Measurements from ENCODE around the gene ZNF438. TPM values are rescaled to one million over a fixed set of nuclear protein-coding genes. Genes with fewer than 3 reads are reported as not detected.
A peak's percentile ranks its signal among the peaks of the same experiment; 100 is the strongest.

Gene ZNF438
- total RNA-seq, 1 experiment from 2014 or later = 8.4 TPM

DNA sequence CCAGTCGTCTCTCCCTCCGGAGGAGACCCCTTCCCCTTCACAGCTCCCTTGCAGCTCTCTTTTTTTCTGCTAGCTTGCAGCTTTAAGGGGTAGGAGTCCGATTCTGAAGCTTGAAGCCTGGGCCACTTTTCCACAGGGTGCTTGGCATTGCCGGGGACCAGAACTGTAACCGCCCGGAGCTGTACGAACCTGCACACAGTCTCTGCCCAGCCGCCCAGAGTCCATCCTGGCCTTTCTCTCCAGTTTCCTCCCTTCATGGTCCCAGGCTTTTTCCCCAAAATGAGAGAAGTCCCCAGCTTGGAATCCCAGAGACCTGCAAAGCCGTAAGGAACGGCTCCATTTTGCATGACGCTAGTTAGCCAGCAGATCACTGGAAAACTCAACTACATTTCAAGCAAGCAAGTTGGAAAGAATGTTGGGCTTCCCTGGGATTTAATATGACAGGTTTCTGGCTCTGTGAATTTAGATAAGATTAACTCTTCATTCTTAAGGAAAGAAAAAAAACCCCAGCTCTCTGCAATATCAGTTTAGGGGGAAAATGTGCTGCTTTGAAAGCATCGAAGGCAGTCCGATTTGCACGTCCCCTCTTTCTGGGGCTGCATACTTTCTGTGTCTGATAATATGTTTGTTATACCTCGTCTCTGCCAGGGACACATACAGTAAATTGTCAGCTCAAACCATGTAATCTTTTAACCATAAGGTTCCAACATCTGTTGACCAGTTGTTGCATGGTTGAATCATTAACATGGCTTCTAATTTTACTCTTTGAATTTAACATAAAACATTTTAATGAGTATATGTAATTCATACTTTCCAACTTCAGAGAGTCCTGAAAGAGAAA, 212.1 kb downstream of the ZNF438 start:
- ChIA-PET POLR2A (no interaction called here), CTCF (interaction anchor here (0.6 kb wide), 1 partner anchor 363 kb away, joined by 4 read pairs; no protein-coding TSS in a partner anchor)
- DNase-seq (ENCODE audit: unreplicated experiment) = no peak
- no TSS peak for BruUV-seq (replicated peaks)
- H3K4me3 Mint-ChIP-seq (ENCODE audit: unreplicated experiment) = no peak overlapping the region
- intact Hi-C loops (cut with micrococcal nuclease) = no loop called here
- TF ChIP-seq, protein P1, sequence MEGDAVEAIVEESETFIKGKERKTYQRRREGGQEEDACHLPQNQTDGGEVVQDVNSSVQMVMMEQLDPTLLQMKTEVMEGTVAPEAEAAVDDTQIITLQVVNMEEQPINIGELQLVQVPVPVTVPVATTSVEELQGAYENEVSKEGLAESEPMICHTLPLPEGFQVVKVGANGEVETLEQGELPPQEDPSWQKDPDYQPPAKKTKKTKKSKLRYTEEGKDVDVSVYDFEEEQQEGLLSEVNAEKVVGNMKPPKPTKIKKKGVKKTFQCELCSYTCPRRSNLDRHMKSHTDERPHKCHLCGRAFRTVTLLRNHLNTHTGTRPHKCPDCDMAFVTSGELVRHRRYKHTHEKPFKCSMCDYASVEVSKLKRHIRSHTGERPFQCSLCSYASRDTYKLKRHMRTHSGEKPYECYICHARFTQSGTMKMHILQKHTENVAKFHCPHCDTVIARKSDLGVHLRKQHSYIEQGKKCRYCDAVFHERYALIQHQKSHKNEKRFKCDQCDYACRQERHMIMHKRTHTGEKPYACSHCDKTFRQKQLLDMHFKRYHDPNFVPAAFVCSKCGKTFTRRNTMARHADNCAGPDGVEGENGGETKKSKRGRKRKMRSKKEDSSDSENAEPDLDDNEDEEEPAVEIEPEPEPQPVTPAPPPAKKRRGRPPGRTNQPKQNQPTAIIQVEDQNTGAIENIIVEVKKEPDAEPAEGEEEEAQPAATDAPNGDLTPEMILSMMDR (IDR thresholded peaks at IDR 0.05; ENCODE audit: unreplicated experiment) = no peak
- H3K4me1 Mint-ChIP-seq (ENCODE audit: insufficient read depth, unreplicated experiment) = no peaks in the 10 kb centered on the region
- H3K27ac Mint-ChIP-seq (ENCODE audit: low read depth, unreplicated experiment) = no peak overlapping the region
- no peaks in the 10 kb centered on the region for H3K27me3 Mint-ChIP-seq (ENCODE audit: insufficient read depth, unreplicated experiment)
- no peaks in the 10 kb centered on the region for H3K36me3 Mint-ChIP-seq (ENCODE audit: insufficient read depth, unreplicated experiment)
- no peaks in the 10 kb centered on the region for H3K9me3 Mint-ChIP-seq (ENCODE audit: unreplicated experiment)

DNA sequence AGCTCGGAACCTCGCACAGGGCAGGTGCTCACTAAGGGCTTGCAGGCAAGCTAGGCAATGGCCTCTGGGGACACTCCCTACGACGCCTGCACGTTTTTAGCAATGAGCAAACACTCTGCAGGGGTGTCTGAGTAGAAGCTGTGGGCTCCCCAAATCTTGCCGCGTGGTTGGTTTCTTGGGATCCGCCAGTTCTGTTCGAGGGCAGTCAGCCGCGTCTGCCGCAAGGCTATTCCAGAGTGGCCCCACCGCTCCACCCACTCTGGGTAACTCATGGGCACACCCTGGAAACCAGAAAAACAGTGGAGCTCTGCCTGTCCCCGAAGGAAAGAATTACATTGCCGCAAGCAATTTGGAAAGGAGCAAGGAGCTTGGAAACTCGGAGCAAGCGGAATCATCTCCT, 212.8 kb downstream of the ZNF438 start:
- DNase-seq (ENCODE audit: unreplicated experiment) = no peak
- H3K36me3 Mint-ChIP-seq (ENCODE audit: insufficient read depth, unreplicated experiment) = no peaks in the 10 kb centered on the region
- H3K4me1 Mint-ChIP-seq (ENCODE audit: insufficient read depth, unreplicated experiment) = no peaks in the 10 kb centered on the region
- intact Hi-C loops (cut with micrococcal nuclease) = no loop called here
- H3K9me3 Mint-ChIP-seq (ENCODE audit: unreplicated experiment) = no peaks in the 10 kb centered on the region
- H3K27ac Mint-ChIP-seq (ENCODE audit: low read depth, unreplicated experiment) = no peak overlapping the region
- no peaks in the 10 kb centered on the region for H3K27me3 Mint-ChIP-seq (ENCODE audit: insufficient read depth, unreplicated experiment)
- no peak overlapping the region for H3K4me3 Mint-ChIP-seq (ENCODE audit: unreplicated experiment)
- TF ChIP-seq, protein P1 (IDR thresholded peaks at IDR 0.05; ENCODE audit: unreplicated experiment) = no peak
- ChIA-PET POLR2A (no interaction called here), CTCF (no interaction called here)
- no TSS peak for BruUV-seq (replicated peaks)

DNA sequence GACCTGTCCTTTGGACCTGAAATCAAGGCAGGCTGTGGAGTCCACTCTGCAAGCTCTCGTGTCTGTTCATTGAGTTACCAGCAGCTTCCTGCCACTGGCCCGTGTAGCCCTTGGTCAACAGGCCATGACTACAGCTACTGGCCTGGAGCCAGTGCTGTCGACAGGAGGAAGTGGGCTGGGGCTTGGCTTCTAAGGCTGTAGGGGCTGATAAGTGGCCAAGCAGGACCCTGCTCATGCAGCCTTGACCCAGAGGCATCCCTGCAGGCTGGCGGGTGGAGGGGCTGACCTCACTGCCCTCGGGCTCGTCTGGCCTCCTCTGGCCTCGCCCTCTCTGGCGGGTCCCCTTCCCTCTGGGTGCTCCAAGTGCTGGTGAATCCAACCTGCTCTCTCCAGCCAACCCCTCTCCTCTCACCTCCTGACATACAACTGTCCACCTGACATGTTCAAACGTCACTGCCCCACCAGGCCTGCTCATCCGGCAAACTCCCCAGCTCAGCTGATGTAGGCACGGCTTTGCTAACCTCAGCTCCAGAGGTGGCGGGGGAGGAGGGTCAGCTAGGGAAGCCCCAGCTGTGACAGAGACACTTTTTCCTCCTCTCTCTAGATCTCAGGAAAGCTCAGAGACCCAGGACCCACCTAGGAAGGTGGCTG, 213.5 kb downstream of the ZNF438 start:
- H3K27ac Mint-ChIP-seq (ENCODE audit: low read depth, unreplicated experiment) = no peak overlapping the region
- ChIA-PET CTCF (interaction anchor here (0.7 kb wide), 1 partner anchor 48 kb away, joined by 3 read pairs; no protein-coding TSS in a partner anchor), POLR2A (interaction anchor here (0.6 kb wide), 1 partner anchor 386 kb away, joined by 3 read pairs; no protein-coding TSS in a partner anchor)
- intact Hi-C loops (cut with micrococcal nuclease) = no loop called here
- peak; percentile 20 for DNase-seq (ENCODE audit: unreplicated experiment)
- no TSS peak for BruUV-seq (replicated peaks)
- no peaks in the 10 kb centered on the region for H3K36me3 Mint-ChIP-seq (ENCODE audit: insufficient read depth, unreplicated experiment)
- H3K27me3 Mint-ChIP-seq (ENCODE audit: insufficient read depth, unreplicated experiment) = no peaks in the 10 kb centered on the region
- TF ChIP-seq, protein P1 (IDR thresholded peaks at IDR 0.05; ENCODE audit: unreplicated experiment) = no peak
- no peak overlapping the region for H3K4me3 Mint-ChIP-seq (ENCODE audit: unreplicated experiment)
- no peaks in the 10 kb centered on the region for H3K9me3 Mint-ChIP-seq (ENCODE audit: unreplicated experiment)
- H3K4me1 Mint-ChIP-seq (ENCODE audit: insufficient read depth, unreplicated experiment) = no peaks in the 10 kb centered on the region

DNA sequence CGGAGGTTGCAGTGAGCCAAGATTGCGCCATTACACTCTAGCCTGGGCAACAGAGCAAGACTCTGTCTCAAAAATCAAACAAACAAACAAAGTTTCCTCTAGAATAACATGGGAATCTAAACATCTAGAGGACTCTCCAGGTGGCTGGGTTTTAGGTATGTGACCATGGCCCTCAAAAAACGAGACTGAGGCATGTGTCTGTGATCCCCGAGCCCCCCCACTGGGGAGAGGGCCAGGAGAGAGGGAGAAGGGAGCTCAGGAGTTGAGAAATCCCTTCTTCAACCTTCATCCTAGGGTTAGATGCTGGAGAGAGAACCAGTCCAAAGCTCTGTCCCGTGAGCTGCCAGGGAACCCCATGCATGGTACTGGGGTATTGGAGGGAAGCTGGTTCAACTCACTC, 214.1 kb downstream of the ZNF438 start:
- TF ChIP-seq, protein P1 (IDR thresholded peaks at IDR 0.05; ENCODE audit: unreplicated experiment) = no peak
- no peaks in the 10 kb centered on the region for H3K9me3 Mint-ChIP-seq (ENCODE audit: unreplicated experiment)
- intact Hi-C loops (cut with micrococcal nuclease) = no loop called here
- DNase-seq (ENCODE audit: unreplicated experiment) = no peak
- H3K27ac Mint-ChIP-seq (ENCODE audit: low read depth, unreplicated experiment) = no peak overlapping the region
- no peaks in the 10 kb centered on the region for H3K36me3 Mint-ChIP-seq (ENCODE audit: insufficient read depth, unreplicated experiment)
- ChIA-PET CTCF (interaction anchor here (0.7 kb wide), 2 partner anchors 47 to 1790 kb away, joined by 3 read pairs; no protein-coding TSS in a partner anchor), POLR2A (no interaction called here)
- no TSS peak for BruUV-seq (replicated peaks)
- no peaks in the 10 kb centered on the region for H3K4me1 Mint-ChIP-seq (ENCODE audit: insufficient read depth, unreplicated experiment)
- H3K27me3 Mint-ChIP-seq (ENCODE audit: insufficient read depth, unreplicated experiment) = no peaks in the 10 kb centered on the region
- no peak overlapping the region for H3K4me3 Mint-ChIP-seq (ENCODE audit: unreplicated experiment)
